Mammary epithelial cell (primary cell): Measurements from ENCODE around the gene CFAP57.

Experiments
- CTCF ChIP-seq, 2 donors: IDR thresholded peaks in 1 of 2; conservative IDR thresholded peaks in 1 of 2; 2 replicates each; pipeline ENCODE4 v1.5.1; 2011 to 2012; ENCODE audit warnings: inconsistent platforms in 2 of 2, low read length in 2 of 2, mild to moderate bottlenecking in 2 of 2, control low read depth in 1 of 2, low read depth in 1 of 2; ENCODE audit not compliant: insufficient read depth in 1 of 2; ENCODE audit errors: extremely low read depth in 1 of 2
- EZH2 ChIP-seq: IDR thresholded peaks from 2 replicates; pipeline ENCODE4 v1.6.1; 2012; ENCODE audit warnings: low read length, inconsistent platforms, borderline replicate concordance

GRCh38 chr1:43235451-43236121 lies 63.5 kb downstream of the CFAP57 start:
- TF ChIP-seq CTCF (conservative IDR thresholded peaks at IDR 0.05 in 1 of 2, IDR thresholded peaks at IDR 0.05 in 1 of 2; ENCODE audit: extremely low read depth in 1 of 2, insufficient read depth in 1 of 2, low read depth in 1 of 2, low read length in 2 of 2): no peak
- TF ChIP-seq EZH2: no peak
